Activated naive CD4-positive, alpha-beta T cell treated with anti-CD3 and anti-CD28 coated beads, Interleukin-2, amount 50 U/mL, for 24 hours (primary cell): ENCODE data around the gene RNASE13.
"Not testable (repeated sequence)": the region's sequence is repeated elsewhere in the genome, so short reads cannot be mapped to it uniquely, and the experiment has no call there.

Experiments used
- H3K27ac Mint-ChIP-seq: one replicate; pipeline ENCODE4 v1.8.0; 2021; ENCODE audit warnings: mild to moderate bottlenecking, mixed read lengths
- H3K27me3 Mint-ChIP-seq: one replicate; pipeline ENCODE4 v1.8.0; 2021; ENCODE audit warnings: mixed read lengths
- H3K36me3 Mint-ChIP-seq: one replicate; pipeline ENCODE4 v1.8.0; 2021; ENCODE audit warnings: mixed read lengths
- H3K4me1 Mint-ChIP-seq: one replicate; pipeline ENCODE4 v1.8.0; 2021; ENCODE audit warnings: mixed read lengths
- H3K4me3 Mint-ChIP-seq: one replicate; pipeline ENCODE4 v1.8.0; 2021; ENCODE audit warnings: mild to moderate bottlenecking, mixed read lengths
- H3K9me3 Mint-ChIP-seq: one replicate; pipeline ENCODE4 v1.8.0; 2021; ENCODE audit warnings: mixed read lengths

The RNASE13 gene

GRCh38 chr14:21054123-21054767 lies 19.6 kb upstream of the RNASE13 start:
- H3K27ac Mint-ChIP-seq: no peak overlapping the region
- H3K9me3 Mint-ChIP-seq: no peaks in the 10 kb centered on the region
- no peaks in the 10 kb centered on the region for H3K4me1 Mint-ChIP-seq
- H3K4me3 Mint-ChIP-seq: no peak overlapping the region
- H3K27me3 Mint-ChIP-seq: no peaks in the 10 kb centered on the region
- no peaks in the 10 kb centered on the region for H3K36me3 Mint-ChIP-seq

GRCh38 chr14:21053184-21054122 lies 18.8 kb upstream of the RNASE13 start:
- Mint-ChIP-seq H3K4me1 (no peaks in the 10 kb centered on the region), H3K4me3 (no peak overlapping the region), H3K27ac (no peak overlapping the region), H3K9me3 (no peaks in the 10 kb centered on the region), H3K36me3 (no peaks in the 10 kb centered on the region), H3K27me3 (no peaks in the 10 kb centered on the region)

- Mint-ChIP-seq H3K4me3 (no peak overlapping the region), H3K4me1 (no peaks in the 10 kb centered on the region), H3K36me3 (no peaks in the 10 kb centered on the region), H3K27ac (no peak overlapping the region), H3K9me3 (no peaks in the 10 kb centered on the region), H3K27me3 (peaks cover 3% of the 10 kb centered on the region)
Measured at GRCh38 chr14:21050597-21050996, 16.0 kb upstream of the RNASE13 start.

GRCh38 chr14:21049271-21049673 lies 14.7 kb upstream of the RNASE13 start:
- H3K9me3 Mint-ChIP-seq: no peaks in the 10 kb centered on the region
- H3K27ac Mint-ChIP-seq: no peak overlapping the region
- H3K36me3 Mint-ChIP-seq: no peaks in the 10 kb centered on the region
- H3K27me3 Mint-ChIP-seq: peaks cover 3% of the 10 kb centered on the region
- H3K4me1 Mint-ChIP-seq: peaks cover 6% of the 10 kb centered on the region
- no peak overlapping the region for H3K4me3 Mint-ChIP-seq

- Mint-ChIP-seq H3K27ac (no peak overlapping the region), H3K27me3 (peaks cover 3% of the 10 kb centered on the region), H3K4me3 (no peak overlapping the region), H3K9me3 (no peaks in the 10 kb centered on the region), H3K4me1 (peaks cover 9% of the 10 kb centered on the region), H3K36me3 (no peaks in the 10 kb centered on the region)
Measured at GRCh38 chr14:21048638-21049037, 14.0 kb upstream of the RNASE13 start.

- Mint-ChIP-seq H3K27ac (no peak overlapping the region), H3K9me3 (no peaks in the 10 kb centered on the region), H3K4me3 (no peak overlapping the region), H3K36me3 (no peaks in the 10 kb centered on the region), H3K27me3 (peaks cover 6% of the 10 kb centered on the region), H3K4me1 (peaks cover 9% of the 10 kb centered on the region)
Measured at GRCh38 chr14:21047378-21047781, 12.8 kb upstream of the RNASE13 start.

GRCh38 chr14:21043974-21044618 lies 9.5 kb upstream of the RNASE13 start:
- Mint-ChIP-seq H3K36me3 (no peaks in the 10 kb centered on the region), H3K9me3 (no peaks in the 10 kb centered on the region), H3K27me3 (peaks cover 6% of the 10 kb centered on the region), H3K27ac (no peak overlapping the region), H3K4me1 (peaks cover 9% of the 10 kb centered on the region), H3K4me3 (no peak overlapping the region)

- H3K36me3 Mint-ChIP-seq: no peaks in the 10 kb centered on the region
- no peak overlapping the region for H3K4me3 Mint-ChIP-seq
- no peak overlapping the region for H3K27ac Mint-ChIP-seq
- H3K27me3 Mint-ChIP-seq: peaks cover 6% of the 10 kb centered on the region
- no peaks in the 10 kb centered on the region for H3K9me3 Mint-ChIP-seq
- peaks cover 9% of the 10 kb centered on the region for H3K4me1 Mint-ChIP-seq
Measured at GRCh38 chr14:21043387-21043973, 8.9 kb upstream of the RNASE13 start.

- no peaks in the 10 kb centered on the region for H3K9me3 Mint-ChIP-seq
- no peak overlapping the region for H3K27ac Mint-ChIP-seq
- no peaks in the 10 kb centered on the region for H3K36me3 Mint-ChIP-seq
- peaks cover 6% of the 10 kb centered on the region for H3K27me3 Mint-ChIP-seq
- peaks cover 9% of the 10 kb centered on the region for H3K4me1 Mint-ChIP-seq
- no peak overlapping the region for H3K4me3 Mint-ChIP-seq
Measured at GRCh38 chr14:21042918-21043317, 8.3 kb upstream of the RNASE13 start.

- peak within 1 kb of the TSS; percentile 42 for H3K27ac Mint-ChIP-seq
- H3K36me3 Mint-ChIP-seq: no peaks in the 10 kb centered on the region
- peaks cover 9% of the 10 kb centered on the region for H3K4me1 Mint-ChIP-seq
- H3K9me3 Mint-ChIP-seq: no peaks in the 10 kb centered on the region
- H3K4me3 Mint-ChIP-seq: no peak within 1 kb of the TSS
- peaks cover 3% of the 10 kb centered on the region for H3K27me3 Mint-ChIP-seq
Measured at GRCh38 chr14:21041676-21042433, 7.2 kb upstream of the RNASE13 start, which contains the start of gene RNASE7. TSS of gene RNASE7 (plus strand) at chr14:21042362. CDS start at chr14:21042993, 631 bp downstream.

GRCh38 chr14:21040941-21041340 lies 6.3 kb upstream of the RNASE13 start:
- H3K4me1 Mint-ChIP-seq, H3K27ac Mint-ChIP-seq, H3K27me3 Mint-ChIP-seq, H3K36me3 Mint-ChIP-seq, H3K9me3 Mint-ChIP-seq, H3K4me3 Mint-ChIP-seq: not testable (repeated sequence)

- no peaks in the 10 kb centered on the region for H3K36me3 Mint-ChIP-seq
- H3K27ac Mint-ChIP-seq: no peak overlapping the region
- no peaks in the 10 kb centered on the region for H3K9me3 Mint-ChIP-seq
- peaks cover 9% of the 10 kb centered on the region for H3K4me1 Mint-ChIP-seq
- no peak overlapping the region for H3K4me3 Mint-ChIP-seq
- peaks cover 3% of the 10 kb centered on the region for H3K27me3 Mint-ChIP-seq
Measured at GRCh38 chr14:21040370-21040925, 5.8 kb upstream of the RNASE13 start.

GRCh38 chr14:21039585-21040369 lies 5.2 kb upstream of the RNASE13 start:
- Mint-ChIP-seq H3K9me3 (no peaks in the 10 kb centered on the region), H3K27me3 (peaks cover 3% of the 10 kb centered on the region), H3K4me1 (peaks cover 8% of the 10 kb centered on the region), H3K27ac (peak overlapping the region; percentile 3), H3K4me3 (no peak overlapping the region), H3K36me3 (no peaks in the 10 kb centered on the region)
